Measurements from ENCODE around the gene TMEM245. TPM values are rescaled to one million over a fixed set of nuclear protein-coding genes. Genes with fewer than 3 reads are reported as not detected.

The TMEM245 gene
- polyA plus RNA-seq, 2 donors, result 4.0 to 7.4 TPM

DNA sequence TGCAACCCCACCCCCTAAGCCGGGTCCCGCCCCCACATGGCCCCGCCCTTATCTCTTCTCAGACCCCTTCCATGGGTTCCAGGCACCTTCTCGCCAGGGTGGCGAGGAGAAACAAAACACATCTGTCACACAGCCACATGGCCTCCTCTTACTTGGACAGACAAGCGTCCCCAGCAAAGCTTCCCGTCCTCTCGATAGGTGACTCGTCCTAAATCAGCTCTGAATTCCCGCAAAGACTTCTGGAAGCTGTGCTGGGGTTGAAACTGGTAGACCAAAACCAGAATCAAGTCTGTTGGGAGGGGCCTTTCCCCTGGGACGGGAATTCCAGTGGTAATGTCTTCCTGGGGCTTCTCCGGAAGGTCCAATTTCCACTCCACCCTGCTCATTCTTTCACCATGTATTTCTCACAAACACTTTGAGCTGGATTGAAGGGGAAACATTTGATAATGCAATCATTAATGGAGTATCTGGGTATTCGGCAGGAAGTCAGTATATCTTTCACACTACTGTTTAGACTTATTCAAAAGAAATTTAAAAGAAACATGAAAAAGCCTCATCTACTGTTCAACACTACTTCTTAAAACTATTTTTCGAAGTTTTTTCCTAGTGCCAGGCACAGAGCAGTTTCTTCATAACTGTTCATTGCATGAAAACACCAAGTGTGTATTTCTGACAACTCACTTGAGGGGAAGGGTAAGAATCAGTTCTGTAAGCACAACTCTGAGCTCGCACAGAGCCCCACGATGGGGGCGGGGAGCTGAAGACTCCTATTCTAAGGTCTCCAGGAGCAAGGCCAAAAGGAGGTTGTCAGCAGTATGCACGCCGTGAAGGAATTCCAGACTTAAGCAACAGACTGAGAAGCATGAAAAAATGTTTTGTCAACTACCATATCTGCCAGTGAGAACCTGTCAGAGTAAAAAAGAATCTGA lies 105.8 kb downstream of the TMEM245 start:
- no peaks in the 10 kb centered on the region for H3K4me1 ChIP-seq (ENCODE audit: control insufficient read depth in 2 of 2, insufficient read depth in 2 of 2, low read length in 1 of 2)
- peak overlapping the region; percentile 69 to 84 for H3K27ac ChIP-seq (ENCODE audit: low read depth in 2 of 2, low read length in 1 of 2)
- H3K27me3 ChIP-seq (ENCODE audit: control insufficient read depth in 1 of 2, insufficient read depth in 2 of 2, low read length in 2 of 2), result no peaks in the 10 kb centered on the region
- peaks cover 0 to 1% of the 10 kb centered on the region in 2 donors for H3K36me3 ChIP-seq (ENCODE audit: control insufficient read depth in 2 of 2, insufficient read depth in 2 of 2, low read length in 1 of 2)
- 15 to 20% methylated on average over 19 of the region's 19 CpGs for WGBS, 2 donors
- peak overlapping the region; percentile 22 to 56 for H3K4me3 ChIP-seq (ENCODE audit: low read depth in 1 of 2, low read length in 2 of 2)
- no peaks in the 10 kb centered on the region for H3K9me3 ChIP-seq (ENCODE audit: control insufficient read depth in 2 of 2, insufficient read depth in 1 of 2, low read depth in 1 of 2, low read length in 1 of 2)

DNA sequence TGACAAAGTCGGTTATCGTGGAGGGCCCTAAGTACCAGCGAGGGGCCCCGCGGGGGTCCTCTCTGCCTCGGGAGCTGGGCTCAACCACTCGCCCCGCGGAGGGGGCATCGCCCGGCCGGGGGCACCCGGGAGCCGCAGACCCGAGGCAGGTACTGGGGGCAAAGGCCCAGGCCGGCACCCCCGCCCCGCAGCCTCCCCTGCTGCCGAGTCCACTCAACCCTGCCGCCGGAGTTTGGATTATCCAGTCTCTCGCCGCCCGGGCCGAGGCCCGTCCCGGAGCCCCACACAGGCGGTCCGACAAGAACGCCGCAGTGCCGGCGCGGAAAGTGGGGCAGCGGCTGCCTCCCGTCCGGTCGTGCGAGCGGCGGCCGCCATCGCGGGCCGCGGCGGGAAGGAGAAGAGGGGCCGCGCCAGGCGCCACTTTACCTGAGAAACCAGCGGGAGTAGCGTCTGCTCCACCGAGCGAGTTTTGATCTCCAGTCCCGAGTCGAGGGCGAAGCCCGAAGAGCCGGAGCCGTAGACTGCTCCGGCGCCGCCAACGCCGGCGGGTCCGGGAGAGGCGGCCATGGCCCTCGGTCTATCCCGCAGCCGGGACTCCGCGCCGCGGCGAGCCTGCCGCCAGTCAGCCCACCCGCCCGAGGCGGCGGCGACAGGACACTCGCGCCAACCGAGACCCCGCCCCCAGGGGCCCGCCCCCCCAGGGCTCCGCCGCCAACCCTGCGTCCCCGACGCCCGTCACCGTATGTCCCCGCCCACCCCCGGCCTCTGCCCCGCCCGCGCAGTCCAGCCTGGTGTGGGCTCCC lies 106.7 kb downstream of the TMEM245 start, which contains the start of gene CTNNAL1:
Gene CTNNAL1 (minus strand): TSS at position 624 of the 803 bp plus-strand sequence. CDS start 57 bp downstream, at position 567.
- Histone ChIP-seq H3K36me3 (ENCODE audit: control insufficient read depth in 2 of 2, insufficient read depth in 2 of 2, low read length in 1 of 2) (no peaks in the 10 kb centered on the region), H3K27ac (ENCODE audit: low read depth in 2 of 2, low read length in 1 of 2) (peak within 1 kb of the TSS; percentile 81 to 84), H3K4me1 (ENCODE audit: control insufficient read depth in 2 of 2, insufficient read depth in 2 of 2, low read length in 1 of 2) (no peaks in the 10 kb centered on the region), H3K4me3 (ENCODE audit: low read depth in 1 of 2, low read length in 2 of 2) (peak within 1 kb of the TSS; percentile 56 to 64), H3K9me3 (ENCODE audit: control insufficient read depth in 2 of 2, insufficient read depth in 1 of 2, low read depth in 1 of 2, low read length in 1 of 2) (no peaks in the 10 kb centered on the region), H3K27me3 (ENCODE audit: control insufficient read depth in 1 of 2, insufficient read depth in 2 of 2, low read length in 2 of 2) (no peaks in the 10 kb centered on the region)
- WGBS, 2 donors, result 0 to 1% methylated on average over 68 to 99 of the region's 99 CpGs

DNA sequence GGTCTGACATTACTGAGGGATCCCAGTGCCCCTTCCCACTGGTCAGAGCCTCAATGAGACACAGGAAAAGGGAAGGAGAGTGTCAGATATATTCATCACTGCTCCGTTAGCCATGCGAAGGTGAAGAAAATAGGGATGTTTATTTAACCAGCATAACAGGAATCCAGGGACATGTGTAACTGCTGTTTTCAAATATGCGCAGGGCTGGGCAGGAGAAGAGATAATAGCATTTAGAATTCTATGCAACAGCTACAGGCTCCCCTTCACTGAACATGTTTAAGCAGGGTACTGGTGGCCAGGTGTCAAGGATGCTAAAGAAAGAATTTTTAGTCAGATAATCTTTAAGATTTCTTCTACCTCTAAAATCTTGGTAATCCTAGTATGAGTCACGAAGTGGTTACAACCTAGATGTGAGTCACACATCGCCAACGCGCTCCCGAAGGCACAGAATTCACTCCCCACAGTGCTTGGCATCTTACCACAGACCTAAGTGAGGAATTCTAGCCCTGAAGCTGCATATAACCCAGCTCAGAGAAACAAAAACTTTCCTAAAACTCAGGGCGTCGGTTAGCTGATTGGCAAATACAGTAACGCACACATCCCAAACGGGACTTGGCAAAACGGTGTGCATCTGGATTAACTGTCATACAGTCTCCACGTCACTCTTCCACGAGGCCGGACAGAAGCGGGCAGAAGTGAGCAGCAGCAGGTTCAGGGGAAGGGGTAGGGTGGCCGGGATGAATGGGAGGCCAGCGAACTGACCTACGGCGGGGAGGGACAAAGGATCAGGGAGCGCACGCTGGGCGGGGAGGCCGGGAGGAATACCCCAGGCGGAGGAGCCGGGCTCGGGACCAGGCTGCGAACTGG lies 107.5 kb downstream of the TMEM245 start:
- Histone ChIP-seq H3K4me1 (ENCODE audit: control insufficient read depth in 2 of 2, insufficient read depth in 2 of 2, low read length in 1 of 2) (no peaks in the 10 kb centered on the region), H3K9me3 (ENCODE audit: control insufficient read depth in 2 of 2, insufficient read depth in 1 of 2, low read depth in 1 of 2, low read length in 1 of 2) (no peaks in the 10 kb centered on the region)
- 2 to 4% methylated on average over 25 to 29 of the region's 29 CpGs for WGBS, 2 donors

DNA sequence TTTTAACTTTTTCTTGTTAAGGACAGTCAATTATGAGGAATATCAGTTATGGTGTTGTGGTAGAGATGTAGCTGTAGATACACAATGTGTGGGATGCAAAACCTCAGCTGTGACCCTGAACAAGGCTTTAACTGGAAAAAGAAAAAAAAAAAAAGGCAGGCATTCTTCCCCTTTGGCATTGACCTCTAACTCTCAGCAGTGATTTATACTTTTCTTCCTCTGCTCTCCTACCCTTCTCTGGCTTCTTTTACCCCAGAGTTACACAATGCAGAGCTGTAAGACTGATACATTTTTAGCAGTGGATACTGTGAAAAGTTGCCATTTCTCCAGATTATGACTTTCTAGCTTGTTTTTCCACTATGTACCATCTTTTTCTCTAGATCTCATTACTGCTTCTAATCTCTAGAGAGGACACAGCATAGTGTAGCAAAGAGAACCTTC lies 108.5 kb downstream of the TMEM245 start:
- H3K36me3 ChIP-seq (ENCODE audit: control insufficient read depth in 2 of 2, insufficient read depth in 2 of 2, low read length in 1 of 2), result no peaks in the 10 kb centered on the region
- H3K4me1 ChIP-seq (ENCODE audit: control insufficient read depth in 2 of 2, insufficient read depth in 2 of 2, low read length in 1 of 2), result no peaks in the 10 kb centered on the region
- no peak overlapping the region for H3K4me3 ChIP-seq (ENCODE audit: low read depth in 1 of 2, low read length in 2 of 2)
- H3K27ac ChIP-seq (ENCODE audit: low read depth in 2 of 2, low read length in 1 of 2), result no peak overlapping the region
- no peaks in the 10 kb centered on the region for H3K9me3 ChIP-seq (ENCODE audit: control insufficient read depth in 2 of 2, insufficient read depth in 1 of 2, low read depth in 1 of 2, low read length in 1 of 2)
- H3K27me3 ChIP-seq (ENCODE audit: control insufficient read depth in 1 of 2, insufficient read depth in 2 of 2, low read length in 2 of 2), result no peaks in the 10 kb centered on the region

More for the DNA sequence above, 107.5 kb downstream of the TMEM245 start:
- Histone ChIP-seq H3K4me3 (ENCODE audit: low read depth in 1 of 2, low read length in 2 of 2) (peak overlapping the region; percentile 56 to 64), H3K27me3 (ENCODE audit: control insufficient read depth in 1 of 2, insufficient read depth in 2 of 2, low read length in 2 of 2) (no peaks in the 10 kb centered on the region), H3K27ac (ENCODE audit: low read depth in 2 of 2, low read length in 1 of 2) (peak overlapping the region; percentile 81 to 84), H3K36me3 (ENCODE audit: control insufficient read depth in 2 of 2, insufficient read depth in 2 of 2, low read length in 1 of 2) (no peaks in the 10 kb centered on the region)

DNA sequence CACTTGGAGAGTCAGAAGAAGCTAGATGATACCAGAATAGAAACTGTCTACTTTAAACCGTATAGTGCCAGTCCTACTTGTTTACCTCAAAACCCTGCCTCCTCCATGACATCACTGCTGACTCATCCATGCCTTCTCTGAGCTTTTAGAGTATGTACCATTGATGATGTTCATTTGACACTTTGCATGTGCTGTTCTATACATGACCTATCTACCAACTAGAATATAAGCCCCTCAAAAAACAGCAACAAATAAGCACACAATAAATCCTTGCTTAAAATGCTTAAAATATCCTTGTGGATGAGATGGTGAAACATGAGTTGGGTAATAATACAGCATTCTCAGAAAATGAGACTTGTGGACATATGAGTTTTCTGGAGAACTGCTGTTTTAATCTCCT lies 109.0 kb downstream of the TMEM245 start:
- Histone ChIP-seq H3K9me3 (ENCODE audit: control insufficient read depth in 2 of 2, insufficient read depth in 1 of 2, low read depth in 1 of 2, low read length in 1 of 2) (no peaks in the 10 kb centered on the region), H3K36me3 (ENCODE audit: control insufficient read depth in 2 of 2, insufficient read depth in 2 of 2, low read length in 1 of 2) (no peaks in the 10 kb centered on the region), H3K4me1 (ENCODE audit: control insufficient read depth in 2 of 2, insufficient read depth in 2 of 2, low read length in 1 of 2) (no peaks in the 10 kb centered on the region), H3K27ac (ENCODE audit: low read depth in 2 of 2, low read length in 1 of 2) (no peak overlapping the region), H3K4me3 (ENCODE audit: low read depth in 1 of 2, low read length in 2 of 2) (no peak overlapping the region), H3K27me3 (ENCODE audit: control insufficient read depth in 1 of 2, insufficient read depth in 2 of 2, low read length in 2 of 2) (no peaks in the 10 kb centered on the region)
- 19 to 24% methylated on average over 1 of the region's 1 CpG for WGBS, 2 donors

DNA sequence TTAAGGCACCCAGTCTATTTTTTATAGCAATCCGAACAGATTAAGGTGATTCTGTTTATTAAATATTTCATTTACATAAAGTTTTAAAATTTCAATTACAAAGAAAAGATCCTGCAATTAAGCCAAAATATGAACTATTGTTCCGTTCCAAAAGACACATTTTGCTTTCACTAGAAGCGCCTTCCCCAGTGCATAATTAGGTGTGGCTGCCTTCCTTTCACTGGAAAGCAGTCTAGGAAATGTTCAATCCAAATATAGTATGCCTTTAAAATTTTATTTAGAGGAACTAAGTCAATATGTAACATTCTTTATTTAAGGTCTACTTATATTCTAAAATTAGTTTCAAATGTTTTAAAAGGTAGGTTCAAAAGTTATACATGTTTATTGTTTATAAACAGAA lies 114.1 kb downstream of the TMEM245 start:
- Histone ChIP-seq H3K27ac (ENCODE audit: low read depth in 2 of 2, low read length in 1 of 2) (no peak overlapping the region), H3K4me3 (ENCODE audit: low read depth in 1 of 2, low read length in 2 of 2) (no peak overlapping the region), H3K4me1 (ENCODE audit: control insufficient read depth in 2 of 2, insufficient read depth in 2 of 2, low read length in 1 of 2) (no peaks in the 10 kb centered on the region), H3K9me3 (ENCODE audit: control insufficient read depth in 2 of 2, insufficient read depth in 1 of 2, low read depth in 1 of 2, low read length in 1 of 2) (peaks cover 0 to 3% of the 10 kb centered on the region in 2 donors), H3K36me3 (ENCODE audit: control insufficient read depth in 2 of 2, insufficient read depth in 2 of 2, low read length in 1 of 2) (no peaks in the 10 kb centered on the region), H3K27me3 (ENCODE audit: control insufficient read depth in 1 of 2, insufficient read depth in 2 of 2, low read length in 2 of 2) (no peaks in the 10 kb centered on the region)
- WGBS, 2 donors, result 64 to 67% methylated on average over 3 of the region's 3 CpGs

DNA sequence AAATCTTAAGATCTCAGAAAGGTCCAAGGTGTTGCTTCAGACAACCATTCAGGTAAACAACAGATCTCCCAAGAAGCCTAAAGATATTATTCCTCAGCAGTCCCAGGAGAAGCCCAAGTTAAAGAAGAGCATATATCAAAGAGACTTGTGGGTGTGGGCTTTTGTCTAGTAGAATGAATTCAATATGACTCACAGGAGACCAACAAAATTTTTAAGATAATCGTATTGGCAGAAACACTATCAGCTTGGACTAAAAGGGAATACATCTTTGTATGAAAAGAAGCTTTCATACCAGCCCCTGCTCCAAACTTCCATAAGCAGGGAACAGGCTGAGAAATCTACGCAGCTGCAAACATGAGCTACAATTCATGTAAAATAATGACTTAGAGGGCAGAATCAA lies 116.6 kb downstream of the TMEM245 start:
- no peak overlapping the region for H3K4me3 ChIP-seq (ENCODE audit: low read depth in 1 of 2, low read length in 2 of 2)
- no peak overlapping the region for H3K27ac ChIP-seq (ENCODE audit: low read depth in 2 of 2, low read length in 1 of 2)
- peaks cover 0 to 3% of the 10 kb centered on the region in 2 donors for H3K9me3 ChIP-seq (ENCODE audit: control insufficient read depth in 2 of 2, insufficient read depth in 1 of 2, low read depth in 1 of 2, low read length in 1 of 2)
- H3K4me1 ChIP-seq (ENCODE audit: control insufficient read depth in 2 of 2, insufficient read depth in 2 of 2, low read length in 1 of 2), result no peaks in the 10 kb centered on the region
- no peaks in the 10 kb centered on the region for H3K36me3 ChIP-seq (ENCODE audit: control insufficient read depth in 2 of 2, insufficient read depth in 2 of 2, low read length in 1 of 2)
- 74 to 99% methylated on average over 2 of the region's 2 CpGs for WGBS, 2 donors
- no peaks in the 10 kb centered on the region for H3K27me3 ChIP-seq (ENCODE audit: control insufficient read depth in 1 of 2, insufficient read depth in 2 of 2, low read length in 2 of 2)

DNA sequence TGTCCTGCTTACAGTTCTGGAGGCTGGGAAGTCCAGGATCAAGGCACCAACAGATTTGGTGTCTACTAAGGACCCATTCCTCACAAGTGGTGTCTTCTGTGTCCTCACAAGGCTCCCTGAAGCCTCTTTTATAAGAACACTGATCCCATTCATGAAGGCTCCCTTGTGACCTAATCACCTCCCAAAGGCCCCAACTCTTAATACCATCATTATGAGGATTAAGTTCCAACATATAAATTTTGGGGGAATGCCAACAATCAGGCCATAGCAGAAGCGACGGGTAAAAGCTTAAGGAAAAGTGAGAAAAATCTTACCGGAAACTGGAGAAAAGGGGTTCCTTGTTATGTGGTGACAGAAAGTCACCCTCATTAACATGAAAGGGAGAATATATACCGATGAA lies 117.6 kb downstream of the TMEM245 start:
- no peak overlapping the region for H3K4me3 ChIP-seq (ENCODE audit: low read depth in 1 of 2, low read length in 2 of 2)
- H3K36me3 ChIP-seq (ENCODE audit: control insufficient read depth in 2 of 2, insufficient read depth in 2 of 2, low read length in 1 of 2), result no peaks in the 10 kb centered on the region
- no peak overlapping the region for H3K27ac ChIP-seq (ENCODE audit: low read depth in 2 of 2, low read length in 1 of 2)
- H3K9me3 ChIP-seq (ENCODE audit: control insufficient read depth in 2 of 2, insufficient read depth in 1 of 2, low read depth in 1 of 2, low read length in 1 of 2), result peaks cover 0 to 3% of the 10 kb centered on the region in 2 donors
- WGBS, 2 donors, result 95 to 99% methylated on average over 4 of the region's 4 CpGs
- H3K27me3 ChIP-seq (ENCODE audit: control insufficient read depth in 1 of 2, insufficient read depth in 2 of 2, low read length in 2 of 2), result no peaks in the 10 kb centered on the region
- H3K4me1 ChIP-seq (ENCODE audit: control insufficient read depth in 2 of 2, insufficient read depth in 2 of 2, low read length in 1 of 2), result no peaks in the 10 kb centered on the region

DNA sequence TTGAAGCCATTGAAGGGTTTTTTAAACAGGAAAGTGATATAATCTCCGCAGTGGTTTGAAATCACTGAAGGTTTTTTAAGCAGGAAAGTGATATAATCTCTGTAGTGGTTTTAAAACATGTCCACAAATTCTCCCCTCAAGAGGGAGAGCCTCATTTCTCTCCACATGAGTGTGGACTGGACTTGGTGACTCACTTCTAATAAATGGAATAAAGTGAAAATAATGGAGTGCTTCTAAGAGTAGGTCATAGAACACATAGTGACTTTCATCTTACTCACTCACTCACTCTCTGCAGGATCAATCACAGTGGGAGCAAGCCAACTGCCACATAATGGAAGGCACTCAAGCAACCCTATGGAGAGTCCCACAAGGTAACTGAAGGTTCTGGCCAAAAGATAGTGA lies 118.5 kb downstream of the TMEM245 start:
- no peak overlapping the region for H3K4me3 ChIP-seq (ENCODE audit: low read depth in 1 of 2, low read length in 2 of 2)
- H3K9me3 ChIP-seq (ENCODE audit: control insufficient read depth in 2 of 2, insufficient read depth in 1 of 2, low read depth in 1 of 2, low read length in 1 of 2), result peaks cover 0 to 3% of the 10 kb centered on the region in 2 donors
- no peaks in the 10 kb centered on the region for H3K4me1 ChIP-seq (ENCODE audit: control insufficient read depth in 2 of 2, insufficient read depth in 2 of 2, low read length in 1 of 2)
- WGBS, 2 donors, result 80 to 88% methylated on average over 1 of the region's 1 CpG
- no peak overlapping the region for H3K27ac ChIP-seq (ENCODE audit: low read depth in 2 of 2, low read length in 1 of 2)
- no peaks in the 10 kb centered on the region for H3K36me3 ChIP-seq (ENCODE audit: control insufficient read depth in 2 of 2, insufficient read depth in 2 of 2, low read length in 1 of 2)
- H3K27me3 ChIP-seq (ENCODE audit: control insufficient read depth in 1 of 2, insufficient read depth in 2 of 2, low read length in 2 of 2), result no peaks in the 10 kb centered on the region
